GM18861 (cell line): ENCODE data around the gene PDXDC1.
"Not testable (repeated sequence)": the region's sequence is repeated elsewhere in the genome, so short reads cannot be mapped to it uniquely, and the experiment has no call there.

Experiments
- ATAC-seq: cut with Tn5 transposase; IDR thresholded peaks from one replicate; pipeline ENCODE4 v1.9.1; 2021; ENCODE audit not compliant: unreplicated experiment

Gene PDXDC1

DNA sequence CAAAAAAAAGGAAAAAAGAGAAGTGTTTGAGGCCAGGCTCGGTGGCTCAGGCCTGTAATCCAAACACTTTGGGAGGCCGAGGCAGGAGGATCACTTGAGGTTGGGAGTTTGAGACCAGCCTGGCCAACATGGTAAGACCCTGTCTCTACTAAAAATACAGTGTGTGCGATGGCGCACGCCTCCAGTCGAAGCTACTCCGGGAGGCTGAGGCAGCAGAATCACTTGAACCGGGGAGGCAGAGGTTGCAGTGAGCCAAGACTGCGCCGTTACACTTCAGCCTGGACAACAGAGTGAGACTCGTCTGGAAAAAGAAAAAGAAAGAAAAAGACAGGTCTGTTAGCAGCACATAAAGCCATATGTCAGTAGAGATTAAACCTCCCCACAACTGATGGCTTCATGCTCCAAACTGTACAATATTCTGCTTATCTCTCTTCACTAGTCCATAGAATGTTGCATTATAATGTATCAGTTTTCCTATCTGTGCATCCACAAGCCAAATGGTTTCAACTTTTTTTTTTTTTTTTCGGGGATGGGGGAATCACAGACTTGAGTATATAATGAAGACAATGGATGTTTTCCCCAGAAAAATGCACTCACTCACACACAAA lies 3.1 kb upstream of the PDXDC1 start:
- not testable (repeated sequence) for ATAC-seq

DNA sequence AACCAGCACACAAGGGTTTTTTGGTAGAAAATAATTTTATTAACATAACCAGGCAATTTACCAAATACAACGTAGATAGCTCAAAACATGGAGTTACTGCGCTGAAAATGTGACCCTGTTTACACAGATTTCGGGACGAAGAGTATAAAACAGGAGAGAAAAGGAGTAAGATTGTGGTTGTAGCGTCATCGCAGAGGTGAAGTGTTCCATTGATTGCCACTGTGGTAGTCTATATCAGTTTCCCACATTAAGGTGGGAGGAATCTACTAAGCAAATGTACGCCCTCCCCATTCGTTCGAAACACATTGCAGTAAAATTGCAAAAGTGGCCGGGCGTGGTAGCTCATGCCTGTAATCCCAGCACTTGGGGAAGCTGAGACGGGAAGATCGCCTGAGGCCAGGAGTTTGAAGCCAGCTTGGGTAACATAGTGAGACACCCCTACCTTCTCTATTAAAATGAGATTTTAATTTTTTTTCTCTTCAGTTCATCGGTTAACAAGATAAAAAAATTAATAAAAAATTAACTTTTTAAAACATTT lies 972 bp upstream of the PDXDC1 start:
- not testable (repeated sequence) for ATAC-seq

DNA sequence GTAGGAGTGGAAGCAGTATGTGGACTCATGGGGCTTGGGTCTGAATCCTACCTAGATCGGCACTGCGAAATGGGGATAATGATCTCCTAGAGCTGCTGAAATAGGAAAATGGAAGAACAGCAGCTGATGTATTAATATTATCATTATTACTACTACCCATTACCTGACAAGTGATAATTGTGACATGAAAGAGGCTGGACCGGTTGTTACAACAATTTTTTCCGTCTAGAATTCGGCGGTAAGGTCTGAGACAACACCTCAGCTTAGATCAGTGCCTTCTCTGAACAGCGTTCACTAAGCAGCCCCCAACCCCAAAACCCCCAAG lies 533 bp upstream of the PDXDC1 start:
- ATAC-seq = not testable (repeated sequence)

DNA sequence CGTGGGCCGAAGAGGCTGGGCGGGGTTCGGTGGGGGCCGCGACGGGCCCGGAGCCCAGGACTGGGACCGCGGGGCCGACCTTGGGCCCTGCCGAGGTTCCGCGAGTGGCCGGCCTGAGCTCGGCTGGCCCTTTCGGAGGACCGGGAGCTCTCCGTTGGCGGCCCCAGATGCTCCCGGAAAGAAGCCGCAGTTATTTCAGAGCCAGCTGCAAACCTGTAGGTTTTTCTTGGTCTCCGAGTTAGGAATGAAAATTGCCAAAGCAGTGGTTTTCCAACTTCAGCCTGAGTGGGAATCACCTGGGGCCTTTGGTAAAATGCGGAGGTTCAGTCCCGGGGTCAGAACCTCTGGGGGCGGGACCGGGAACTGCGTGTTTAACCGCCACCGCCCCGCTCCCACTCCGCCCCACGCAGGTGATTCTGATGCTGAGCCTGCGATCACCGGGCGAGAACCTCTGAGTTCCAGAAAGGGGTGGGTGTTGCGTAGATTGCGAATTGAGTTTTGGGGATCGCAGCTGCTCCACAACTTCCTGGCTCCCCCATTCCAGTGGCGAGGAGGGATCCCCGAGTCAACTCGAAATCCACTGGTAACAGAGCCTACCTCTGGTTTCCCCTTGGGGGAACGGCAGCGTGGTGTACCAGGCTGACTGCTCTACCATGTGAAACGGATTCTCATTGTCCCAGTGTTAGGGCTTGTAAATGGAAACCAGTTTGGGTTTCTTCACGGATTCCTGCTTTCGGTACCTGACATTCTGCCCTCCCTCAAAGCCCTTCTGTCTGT lies 780 bp downstream of the PDXDC1 start:
- not testable (repeated sequence) for ATAC-seq

DNA sequence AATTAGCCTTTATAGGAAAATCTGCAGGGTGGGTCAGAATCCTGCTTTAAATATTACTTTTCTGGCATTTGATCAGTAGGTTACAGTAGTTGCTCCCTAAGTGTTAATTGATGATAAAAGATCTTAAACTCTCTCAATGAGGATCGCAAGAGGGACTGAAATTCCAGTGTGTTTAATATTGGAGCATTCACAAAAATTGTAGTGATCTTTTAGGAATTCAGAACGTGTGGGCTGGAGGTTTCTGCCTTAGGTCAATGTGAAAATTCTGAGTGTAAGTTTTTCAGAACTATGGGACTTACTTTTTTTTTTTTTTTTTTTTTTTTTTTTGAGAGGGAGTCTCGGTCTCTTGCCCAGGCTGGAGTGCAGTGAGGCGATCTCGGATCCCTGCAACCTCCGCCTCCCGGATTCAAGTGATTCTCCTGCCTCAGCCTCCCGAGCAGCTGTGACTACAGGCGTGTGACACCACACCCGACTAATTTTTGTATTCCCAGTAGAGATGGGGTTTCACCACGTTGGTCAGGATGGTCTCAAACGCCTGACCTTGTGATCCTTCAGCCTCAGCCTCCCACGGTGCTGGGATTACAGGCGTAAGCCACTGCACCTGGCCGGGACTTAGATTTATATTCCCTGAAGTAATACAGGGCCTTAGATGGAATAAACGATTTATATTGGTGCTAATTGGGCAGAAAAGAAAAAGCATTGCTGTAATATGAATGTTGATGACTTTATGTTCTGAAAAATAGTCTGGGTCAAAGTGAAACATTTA lies 2.3 kb downstream of the PDXDC1 start:
- ATAC-seq = not testable (repeated sequence)

DNA sequence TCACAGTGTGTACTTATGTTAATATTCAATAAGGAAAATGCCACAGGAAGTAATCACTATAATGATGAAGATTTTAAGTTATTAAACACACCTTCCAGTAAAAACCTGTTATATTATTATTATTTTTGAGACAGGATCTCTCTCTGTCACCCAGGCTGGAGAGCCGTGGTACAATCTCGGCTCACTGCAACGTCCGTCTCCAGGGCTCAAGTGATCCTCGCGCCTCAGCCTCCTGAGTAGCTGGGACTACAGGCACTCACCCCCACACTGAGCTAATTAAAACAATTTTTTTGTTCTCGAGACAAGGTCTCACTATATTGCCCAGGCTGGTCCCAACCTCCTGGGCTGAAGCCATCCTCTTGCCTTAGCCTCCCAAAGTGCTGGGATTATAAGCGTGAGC lies 3.5 kb downstream of the PDXDC1 start:
- not testable (repeated sequence) for ATAC-seq

DNA sequence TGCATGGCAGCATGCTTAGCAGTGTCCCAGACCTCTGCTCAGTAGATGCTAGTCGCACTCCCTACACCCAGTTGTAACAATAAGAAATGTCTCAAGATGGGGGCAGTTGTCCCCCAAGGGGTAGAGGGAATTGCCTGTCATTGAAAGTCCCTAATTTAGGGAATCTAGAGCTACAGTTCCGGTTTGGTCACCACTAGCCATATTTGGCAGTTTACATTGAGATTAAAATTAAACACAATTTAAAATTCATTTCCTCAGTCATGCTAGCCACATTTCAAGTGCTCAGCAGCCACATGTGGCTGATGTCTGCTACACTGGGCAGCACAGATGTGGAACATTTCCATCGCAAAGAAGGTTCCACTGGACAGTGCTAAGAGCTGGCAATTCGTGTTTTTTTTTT lies 4.1 kb downstream of the PDXDC1 start:
- ATAC-seq = not testable (repeated sequence)

DNA sequence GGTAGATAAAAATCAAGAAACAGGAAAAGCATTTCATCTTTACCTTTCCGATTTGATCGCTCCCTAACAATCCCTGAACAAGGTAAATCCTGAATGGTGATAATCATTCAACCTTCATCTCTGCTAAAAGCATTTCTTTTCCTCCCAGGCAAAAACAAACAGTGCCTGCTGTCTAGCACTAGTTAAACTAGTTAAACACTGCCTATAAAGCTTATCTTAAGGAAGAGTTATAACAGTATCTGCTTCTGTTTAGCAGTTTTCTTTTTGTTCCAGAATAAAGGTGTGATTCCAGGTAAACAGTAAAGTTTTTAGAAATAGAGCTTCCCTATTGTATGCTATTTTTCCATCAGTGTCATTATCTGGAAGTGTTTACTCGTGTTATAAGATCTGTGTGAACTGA lies 6.4 kb downstream of the PDXDC1 start:
- ATAC-seq = not testable (repeated sequence)

DNA sequence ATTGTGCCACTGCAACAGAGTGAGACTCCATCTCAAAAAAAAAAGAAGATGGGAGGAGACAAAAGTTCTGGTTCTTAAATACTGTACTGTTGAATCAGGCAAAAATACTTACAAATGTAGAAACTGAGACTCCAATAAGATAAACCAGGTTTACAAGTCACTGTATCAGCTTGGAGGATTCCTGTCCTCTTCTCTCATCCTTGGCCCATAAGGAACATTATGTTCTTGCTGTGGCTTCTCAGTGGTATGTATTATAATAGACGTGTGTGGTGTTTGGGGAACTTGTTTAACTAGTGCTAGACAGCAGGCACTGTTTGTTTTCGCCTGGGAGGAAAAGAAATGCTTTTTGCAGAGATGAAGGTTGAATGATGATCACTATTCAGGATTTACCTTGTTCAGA lies 7.7 kb downstream of the PDXDC1 start:
- not testable (repeated sequence) for ATAC-seq

DNA sequence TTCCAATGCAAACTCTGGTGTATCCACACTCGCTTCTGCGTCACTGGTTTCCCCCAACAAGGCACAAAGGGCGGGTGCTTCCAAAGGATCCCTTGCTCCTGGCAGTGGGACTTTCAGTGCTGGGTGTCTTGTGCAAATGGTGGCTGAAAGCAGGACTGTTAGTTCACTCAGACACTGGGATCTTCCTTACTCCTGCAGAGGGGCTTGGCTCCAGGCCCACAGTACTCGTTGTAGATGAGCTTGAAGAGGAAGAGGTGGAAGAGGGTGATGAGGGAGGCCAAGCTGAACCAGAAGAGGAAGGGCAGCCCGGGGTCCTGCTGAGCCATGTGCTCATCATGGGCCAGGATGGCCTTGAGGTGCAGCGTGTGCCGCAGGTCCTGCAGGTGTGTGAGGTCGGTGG lies 13.3 kb downstream of the PDXDC1 start:
- not testable (repeated sequence) for ATAC-seq

DNA sequence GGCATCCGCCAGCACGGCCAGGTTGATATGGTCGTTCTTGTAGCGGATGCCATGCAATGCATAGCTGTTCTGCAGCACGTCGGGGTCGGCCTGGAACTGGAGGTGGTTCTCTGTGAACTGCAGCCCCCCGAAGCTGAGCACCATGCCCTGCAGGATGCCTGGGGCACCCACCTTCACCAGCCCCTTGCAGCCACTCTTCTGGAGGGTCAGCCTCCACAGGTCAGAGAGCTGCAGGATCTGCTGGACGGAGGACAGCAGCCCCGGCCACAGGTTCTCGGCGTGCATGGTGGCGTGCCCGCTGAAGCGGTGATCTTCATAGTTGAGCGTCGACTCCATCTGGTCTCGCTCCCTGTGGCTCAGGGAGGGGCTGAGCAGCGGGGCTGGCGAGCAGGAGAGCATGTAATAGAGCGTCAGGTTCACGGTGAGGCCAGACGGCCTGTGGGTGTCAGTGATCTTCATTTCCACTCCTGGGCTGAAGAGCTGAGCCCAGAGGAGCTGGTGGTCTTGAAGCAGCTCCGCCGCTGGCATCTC lies 13.9 kb downstream of the PDXDC1 start:
- not testable (repeated sequence) for ATAC-seq

DNA sequence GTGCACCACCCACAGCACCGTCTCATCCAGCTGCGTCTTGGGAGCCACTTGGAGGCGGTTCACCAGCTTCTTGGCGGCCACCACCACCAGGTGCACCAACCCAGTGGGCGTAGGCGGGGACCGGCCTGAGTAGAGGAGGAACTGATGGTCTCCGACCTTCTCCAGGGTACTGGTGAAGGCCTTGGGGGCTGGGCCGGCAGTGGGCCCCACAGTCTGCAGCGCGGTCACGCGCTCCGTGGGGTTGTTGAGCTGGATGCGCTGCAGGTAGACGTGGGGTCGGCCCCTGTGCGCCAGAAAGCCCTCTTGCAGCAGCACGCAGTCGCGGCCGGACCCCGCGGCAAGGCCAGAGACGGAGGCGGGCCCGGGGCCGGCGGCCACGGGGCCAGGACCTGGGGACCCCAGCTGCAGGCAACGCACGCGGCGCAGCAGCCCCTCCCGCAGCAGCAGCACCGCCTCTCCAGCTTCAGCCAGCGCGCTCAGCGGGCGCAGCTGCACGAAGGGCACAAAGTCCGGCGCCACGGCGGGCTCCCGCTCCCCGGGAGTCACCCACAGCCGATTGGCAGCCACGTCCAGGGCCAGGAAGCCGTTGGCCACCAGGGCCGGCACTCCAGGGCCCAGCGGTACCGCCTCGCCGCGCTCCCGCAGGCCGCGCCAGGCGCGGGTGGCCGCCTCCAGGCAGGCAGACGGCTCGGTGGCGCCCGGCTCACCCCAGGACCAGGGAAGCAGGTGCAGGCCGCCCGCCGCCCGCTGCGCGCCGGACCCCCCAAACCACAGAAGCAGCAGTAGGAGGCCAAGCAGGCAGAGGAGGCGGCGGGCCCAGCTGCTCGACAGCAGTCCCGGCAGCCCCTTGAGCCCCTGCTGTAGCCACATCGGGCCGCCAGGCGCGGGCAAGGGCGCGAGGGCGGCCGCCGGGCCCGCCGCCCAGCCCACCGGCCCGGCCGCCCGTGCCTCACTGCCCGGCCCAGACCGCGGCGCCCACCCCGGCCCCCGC lies 14.8 kb downstream of the PDXDC1 start:
- not testable (repeated sequence) for ATAC-seq

DNA sequence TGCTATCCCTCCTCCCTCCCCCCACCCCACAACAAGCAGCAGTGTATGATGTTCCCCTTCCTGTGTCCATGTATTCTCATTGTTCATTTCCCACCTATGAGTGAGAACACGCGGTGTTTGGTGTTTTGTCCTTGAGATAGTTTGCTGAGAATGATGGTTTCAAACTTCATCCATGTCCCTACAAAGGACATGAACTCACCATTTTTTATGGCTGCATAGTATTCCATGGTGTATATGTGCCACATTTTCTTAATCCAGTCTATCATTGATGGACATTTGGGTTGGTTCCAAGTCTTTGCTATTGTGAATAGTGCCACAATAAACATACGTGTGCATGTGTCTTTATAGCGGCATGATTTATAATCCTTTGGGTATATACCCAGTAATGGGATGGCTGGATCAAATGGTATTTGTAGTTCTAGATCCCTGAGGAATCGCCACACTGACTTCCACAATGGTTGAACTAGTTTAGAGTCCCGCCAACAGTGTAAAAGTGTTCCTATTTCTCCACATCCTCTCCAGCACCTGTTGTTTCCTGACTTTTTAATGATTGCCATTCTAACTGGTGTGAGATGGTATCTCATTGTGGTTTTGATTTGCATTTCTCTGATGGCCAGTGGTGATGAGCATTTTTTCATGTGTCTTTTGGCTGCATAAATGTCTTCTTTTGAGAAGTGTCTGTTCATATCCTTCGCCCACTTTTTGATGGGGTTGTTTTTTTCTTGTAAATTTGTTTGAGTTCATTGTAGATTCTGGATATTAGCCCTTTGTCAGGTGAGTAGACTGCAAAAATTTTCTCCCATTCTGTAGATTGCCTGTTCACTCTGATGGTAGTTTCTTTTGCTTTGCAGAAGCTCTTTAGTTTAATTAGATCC lies 18.7 kb downstream of the PDXDC1 start:
- not testable (repeated sequence) for ATAC-seq

DNA sequence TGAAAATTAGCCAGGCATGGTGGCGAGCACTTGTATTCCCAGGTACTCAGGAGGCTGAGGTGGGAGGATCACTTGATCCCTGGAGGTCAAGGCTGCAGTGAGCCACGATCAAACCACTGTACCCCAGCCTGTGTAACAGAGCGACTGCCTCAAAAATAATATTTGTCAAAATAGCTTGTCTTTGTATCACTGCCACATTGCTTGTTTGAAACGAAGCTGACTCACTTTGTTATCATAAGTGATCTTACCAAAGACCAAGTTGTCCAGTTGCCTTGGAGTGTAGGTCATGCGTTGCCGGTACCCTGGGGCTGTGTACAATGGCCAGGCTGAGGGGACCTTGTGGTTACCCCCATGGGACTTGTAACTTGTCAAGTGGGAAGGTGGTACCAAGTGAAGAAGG lies 21.9 kb downstream of the PDXDC1 start:
- ATAC-seq = not testable (repeated sequence)

DNA sequence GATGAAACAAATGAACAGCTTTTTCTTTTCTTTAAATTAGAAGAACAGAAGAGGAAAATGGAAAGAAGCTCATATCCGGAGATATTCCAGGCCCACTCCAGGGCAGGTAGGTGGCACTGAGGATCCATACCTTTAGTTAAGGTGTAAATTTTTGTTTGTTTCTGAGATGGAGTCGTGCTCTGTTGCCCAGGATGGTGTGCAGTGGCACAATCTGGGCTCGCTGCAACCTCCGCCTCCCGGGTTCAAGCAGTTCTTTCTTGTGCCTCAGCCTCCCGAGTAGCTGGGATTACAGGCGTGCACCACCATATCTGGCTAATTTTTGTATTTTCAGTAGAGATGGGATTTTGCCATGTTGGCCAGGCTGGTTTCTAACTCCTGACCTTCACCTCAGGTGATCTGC lies 23.5 kb downstream of the PDXDC1 start:
- not testable (repeated sequence) for ATAC-seq

DNA sequence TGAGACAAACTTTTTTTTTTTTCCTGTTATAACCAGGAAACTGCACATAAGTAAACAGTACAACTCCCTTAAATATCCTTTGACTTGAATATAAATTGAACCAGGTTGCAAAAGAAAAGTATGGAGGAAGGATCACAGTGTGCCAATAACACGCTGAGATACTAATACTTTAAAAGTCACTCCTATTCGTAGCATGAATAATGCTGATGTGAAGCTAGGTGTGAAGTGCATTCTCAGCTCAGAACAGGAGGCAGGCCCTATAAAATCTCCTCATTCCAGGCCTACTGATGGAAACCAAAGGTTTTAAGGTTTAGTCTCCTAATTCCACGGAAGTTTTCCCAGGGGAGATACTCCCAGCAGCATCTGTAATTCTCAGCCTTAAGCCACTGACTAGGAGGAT lies 25.0 kb downstream of the PDXDC1 start:
- not testable (repeated sequence) for ATAC-seq

DNA sequence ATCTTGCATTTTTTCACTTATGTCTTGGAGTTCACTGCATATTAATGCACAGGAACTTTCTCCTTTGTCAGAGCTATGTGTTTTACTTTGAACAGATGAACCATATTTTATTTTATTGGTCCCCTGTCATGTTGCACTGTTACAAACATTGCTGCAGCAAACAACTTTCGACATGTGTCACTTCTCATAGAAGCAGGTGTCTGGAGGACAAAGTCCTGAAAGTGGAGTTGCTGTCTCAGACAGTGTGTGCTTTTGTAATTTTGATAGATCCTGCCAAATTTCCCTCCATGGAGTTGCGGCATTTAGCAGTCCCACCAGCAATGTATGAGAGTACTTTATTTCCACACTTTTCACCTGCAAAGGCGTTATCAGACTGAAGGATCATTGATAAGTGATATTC lies 27.6 kb downstream of the PDXDC1 start:
- not testable (repeated sequence) for ATAC-seq

DNA sequence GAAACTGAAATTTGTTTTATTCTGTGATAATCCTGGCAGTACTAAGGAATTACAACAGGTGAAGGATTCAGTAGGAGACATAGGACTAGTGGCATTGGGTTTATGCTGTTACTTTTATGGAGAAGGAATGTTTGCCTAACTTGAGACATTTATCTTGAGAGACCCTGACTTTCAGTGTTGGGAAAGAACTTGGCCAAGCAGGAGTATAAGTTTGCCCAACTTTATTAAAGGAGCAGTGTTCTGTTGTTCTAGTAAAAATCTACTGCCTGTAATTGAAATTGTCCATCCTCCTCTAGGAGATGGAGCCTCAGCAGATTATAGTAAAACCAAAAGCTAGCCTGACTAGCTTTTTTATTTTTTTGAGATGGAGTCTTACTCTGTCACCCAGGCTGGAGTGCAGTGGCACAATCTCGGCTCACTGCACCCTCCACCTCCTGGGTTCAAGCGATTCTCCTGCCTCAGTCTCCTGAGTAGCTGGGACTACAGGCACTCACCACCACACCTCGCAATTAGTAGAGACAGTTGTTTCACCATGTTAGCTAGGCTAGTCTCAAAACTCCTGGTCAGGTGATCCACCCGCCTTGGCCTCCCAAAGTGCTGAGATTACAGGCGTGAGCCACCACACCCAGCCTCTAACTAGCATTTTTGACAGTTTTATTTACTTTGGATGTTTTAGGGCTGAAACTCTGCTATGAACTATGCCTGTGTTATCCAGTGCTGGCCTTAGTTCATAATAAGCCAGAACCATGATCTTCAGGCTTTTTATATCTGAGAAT lies 30.7 kb downstream of the PDXDC1 start:
- ATAC-seq = not testable (repeated sequence)
